Breast epithelium (tissue), 4 donors: ENCODE measurements around the gene PHKG2. TPM values are rescaled to one million over a fixed set of nuclear protein-coding genes. Genes with fewer than 3 reads are reported as not detected.

ENCODE experiments used
- DNase-seq, 2 donors: peaks; one replicate each; pipeline ENCODE4 v3.0.0-alpha.2; 2019; ENCODE audit warnings: low spot score in 2 of 2
- H3K27ac ChIP-seq, 2 donors: fragments of 200-600 bp; sonication (generic) in 1 of 2; one replicate each; pipeline ENCODE4 v1.5.1; 2016 to 2019; ENCODE audit warnings: mild to moderate bottlenecking in 1 of 2
- H3K27me3 ChIP-seq, 2 donors: fragments of 200-600 bp; sonication (generic) in 1 of 2; one replicate each; pipeline versions ENCODE4 v1.5.1 to v1.6.0; 2017 to 2019; ENCODE audit warnings: control low read depth in 1 of 2, mild to moderate bottlenecking in 1 of 2
- H3K36me3 ChIP-seq: fragments of 200-600 bp; one replicate; pipeline ENCODE4 v1.5.1; 2019
- H3K4me1 ChIP-seq, 2 donors: fragments of 200-600 bp; sonication (generic); one replicate each; pipeline ENCODE4 v1.5.1; 2016 to 2019; ENCODE audit warnings: control low read depth in 1 of 2
- H3K4me3 ChIP-seq, 3 donors: fragments of 200-600 bp; sonication (generic); 1 replicate in 2 of 3; 2 replicates in 1 of 3; pipeline ENCODE4 v1.5.1; 2016 to 2019; ENCODE audit warnings: mild to moderate bottlenecking in 3 of 3, moderate library complexity in 2 of 3
- H3K9me3 ChIP-seq, 2 donors: fragments of 200-600 bp; sonication (generic) in 1 of 2; one replicate each; pipeline ENCODE4 v1.5.1; 2016 to 2019; ENCODE audit warnings: control low read depth in 1 of 2
- POLR2A ChIP-seq: fragments of 450-650 bp; IDR thresholded peaks from one replicate; pipeline ENCODE4 v1.6.1; 2016; ENCODE audit warnings: antibody characterized with exemption, mild to moderate bottlenecking, moderate library complexity
- POLR2AphosphoS5 ChIP-seq, 3 donors: sonication (generic); formaldehyde crosslinking; IDR thresholded peaks; one replicate each; pipeline ENCODE4 v1.6.1; 2017; ENCODE audit warnings: antibody characterized with exemption in 3 of 3
- intact Hi-C: fragments of 100-400 bp; cut with DNase I; formaldehyde crosslinking; loops from one replicate; pipeline ENCODE4 v1.15.1; 2023; ENCODE audit warnings: low total_unique reads
- total RNA-seq, 3 donors: library from RNA; depleted of rRNA; stranded (reverse); fragments of >200 nt; gene quantifications; one replicate each; pipeline ENCODE4 v1.1.0, GENCODE V29; 2016
- TF ChIP-seq, protein P1 (sequence below), 3 donors: fragments of 450-650 bp; IDR thresholded peaks; one replicate each; pipeline ENCODE4 v1.5.1; 2016 to 2017; ENCODE audit warnings: antibody characterized with exemption in 3 of 3, mild to moderate bottlenecking in 3 of 3, moderate library complexity in 3 of 3

PHKG2 gene
- total RNA-seq, 3 donors from 2014 or later = 28.5 to 38.8 (median 35.7) TPM

DNA sequence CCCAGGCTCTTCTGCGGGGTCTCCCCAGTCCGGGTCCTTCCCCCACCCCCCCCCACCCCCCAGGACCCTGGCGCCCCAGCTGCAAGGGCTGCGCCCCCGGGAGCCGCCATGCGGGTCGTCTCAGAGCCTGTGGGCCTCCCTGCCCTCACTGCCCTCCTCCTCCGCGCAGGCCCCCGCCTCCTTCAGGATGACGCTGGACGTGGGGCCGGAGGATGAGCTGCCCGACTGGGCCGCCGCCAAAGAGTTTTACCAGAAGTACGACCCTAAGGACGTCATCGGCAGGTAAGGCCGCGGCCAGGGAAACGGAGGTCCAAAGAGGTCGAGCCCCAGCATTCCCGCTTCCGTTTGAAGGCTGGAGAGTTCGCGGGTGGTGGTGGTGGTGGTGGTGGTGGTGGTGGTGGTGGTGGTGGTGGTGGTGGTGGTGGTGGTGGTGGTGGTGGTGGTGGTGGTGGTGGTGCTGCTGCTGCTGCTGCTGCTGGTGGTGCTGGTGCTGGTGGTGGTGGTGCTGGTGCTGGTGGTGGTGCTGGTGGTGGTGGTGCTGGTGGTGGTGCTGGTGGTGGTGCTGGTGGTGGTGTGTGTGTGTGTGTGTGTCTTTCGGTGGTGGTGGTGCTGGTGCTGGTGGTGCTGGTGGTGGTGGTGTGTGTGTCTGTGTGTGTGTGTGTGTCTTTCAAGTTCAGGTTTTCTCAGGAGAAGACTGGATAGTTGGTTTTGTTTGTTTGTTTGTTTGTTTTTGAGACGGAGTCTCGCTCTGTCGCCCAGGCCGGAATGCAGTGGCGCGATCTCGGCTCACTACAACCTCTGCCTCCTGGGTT lies 615 bp downstream of the PHKG2 start:
- intact Hi-C loops = no loop called here
- no peak for DNase-seq
- Histone ChIP-seq H3K36me3 (no peaks in the 10 kb centered on the region), H3K27ac (peak overlapping the region; percentile 81 to 88), H3K27me3 (no peaks in the 10 kb centered on the region), H3K4me3 (peak overlapping the region; percentile 87 to 94 (median 89)), H3K4me1 (peaks cover 0 to 5% of the 10 kb centered on the region in 2 donors), H3K9me3 (no peaks in the 10 kb centered on the region)
- TF ChIP-seq, protein P1, sequence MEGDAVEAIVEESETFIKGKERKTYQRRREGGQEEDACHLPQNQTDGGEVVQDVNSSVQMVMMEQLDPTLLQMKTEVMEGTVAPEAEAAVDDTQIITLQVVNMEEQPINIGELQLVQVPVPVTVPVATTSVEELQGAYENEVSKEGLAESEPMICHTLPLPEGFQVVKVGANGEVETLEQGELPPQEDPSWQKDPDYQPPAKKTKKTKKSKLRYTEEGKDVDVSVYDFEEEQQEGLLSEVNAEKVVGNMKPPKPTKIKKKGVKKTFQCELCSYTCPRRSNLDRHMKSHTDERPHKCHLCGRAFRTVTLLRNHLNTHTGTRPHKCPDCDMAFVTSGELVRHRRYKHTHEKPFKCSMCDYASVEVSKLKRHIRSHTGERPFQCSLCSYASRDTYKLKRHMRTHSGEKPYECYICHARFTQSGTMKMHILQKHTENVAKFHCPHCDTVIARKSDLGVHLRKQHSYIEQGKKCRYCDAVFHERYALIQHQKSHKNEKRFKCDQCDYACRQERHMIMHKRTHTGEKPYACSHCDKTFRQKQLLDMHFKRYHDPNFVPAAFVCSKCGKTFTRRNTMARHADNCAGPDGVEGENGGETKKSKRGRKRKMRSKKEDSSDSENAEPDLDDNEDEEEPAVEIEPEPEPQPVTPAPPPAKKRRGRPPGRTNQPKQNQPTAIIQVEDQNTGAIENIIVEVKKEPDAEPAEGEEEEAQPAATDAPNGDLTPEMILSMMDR (IDR thresholded peaks at IDR 0.05) = no peak

DNA sequence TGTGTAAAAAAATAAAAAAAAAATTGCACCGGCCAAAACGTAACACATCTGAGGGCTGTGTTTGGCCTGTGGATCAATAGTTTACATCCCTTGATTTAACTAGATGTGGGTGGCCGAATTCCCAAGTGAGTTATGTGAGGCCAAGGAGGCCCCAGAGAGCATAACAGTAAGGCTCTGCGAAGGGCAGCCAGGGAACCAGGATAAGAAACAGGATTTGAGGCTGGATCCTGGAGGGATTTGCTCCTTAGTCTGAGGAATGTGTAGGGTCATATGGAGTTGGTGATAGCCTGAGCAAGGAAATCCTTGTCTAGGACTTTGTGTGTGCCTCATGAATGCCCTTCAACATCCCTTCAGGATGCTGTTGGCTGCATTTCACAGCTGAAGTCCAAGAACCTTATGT lies 2.0 kb downstream of the PHKG2 start:
- DNase-seq = no peak
- Histone ChIP-seq H3K27ac (no peak overlapping the region), H3K36me3 (no peaks in the 10 kb centered on the region), H3K4me1 (peaks cover 0 to 5% of the 10 kb centered on the region in 2 donors), H3K9me3 (no peaks in the 10 kb centered on the region), H3K27me3 (no peaks in the 10 kb centered on the region), H3K4me3 (no peak overlapping the region)
- intact Hi-C loops = no loop called here
- no peak for TF ChIP-seq POLR2A
- TF ChIP-seq, protein P1 (IDR thresholded peaks at IDR 0.05) = no peak
- TF ChIP-seq POLR2AphosphoS5 (IDR thresholded peaks at IDR 0.05) = no peak

DNA sequence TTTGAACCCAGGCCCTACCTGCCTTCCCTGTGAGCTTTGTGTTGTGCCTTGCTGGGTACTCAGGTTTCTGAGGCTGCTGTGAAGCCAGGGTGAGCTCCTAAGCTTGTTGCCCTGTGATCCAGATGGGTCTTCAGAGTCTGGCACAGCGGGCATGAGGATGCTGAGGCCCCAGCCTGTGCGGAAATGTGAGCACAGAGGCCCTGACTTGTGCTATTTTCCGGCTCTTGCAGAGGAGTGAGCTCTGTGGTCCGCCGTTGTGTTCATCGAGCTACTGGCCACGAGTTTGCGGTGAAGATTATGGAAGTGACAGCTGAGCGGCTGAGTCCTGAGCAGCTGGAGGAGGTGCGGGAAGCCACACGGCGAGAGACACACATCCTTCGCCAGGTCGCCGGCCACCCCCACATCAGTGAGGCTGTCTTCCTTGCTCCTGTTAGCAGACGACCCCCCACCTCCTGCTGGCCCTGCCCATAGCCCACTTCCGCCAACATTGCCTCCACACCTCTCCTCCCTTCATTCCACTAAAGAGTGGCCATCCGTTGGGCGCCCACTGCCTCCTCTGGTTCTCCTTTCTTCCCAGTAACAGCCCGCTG lies 2.7 kb downstream of the PHKG2 start:
- Histone ChIP-seq H3K9me3 (no peaks in the 10 kb centered on the region), H3K27me3 (no peaks in the 10 kb centered on the region), H3K27ac (no peak overlapping the region), H3K4me1 (peaks cover 0 to 5% of the 10 kb centered on the region in 2 donors), H3K36me3 (peaks cover 2% of the 10 kb centered on the region), H3K4me3 (no peak overlapping the region)
- no peak for DNase-seq
- TF ChIP-seq, protein P1 (IDR thresholded peaks at IDR 0.05) = no peak
- TF ChIP-seq POLR2AphosphoS5 (IDR thresholded peaks at IDR 0.05) (no peak), POLR2A (no peak)
- intact Hi-C loops = no loop called here

DNA sequence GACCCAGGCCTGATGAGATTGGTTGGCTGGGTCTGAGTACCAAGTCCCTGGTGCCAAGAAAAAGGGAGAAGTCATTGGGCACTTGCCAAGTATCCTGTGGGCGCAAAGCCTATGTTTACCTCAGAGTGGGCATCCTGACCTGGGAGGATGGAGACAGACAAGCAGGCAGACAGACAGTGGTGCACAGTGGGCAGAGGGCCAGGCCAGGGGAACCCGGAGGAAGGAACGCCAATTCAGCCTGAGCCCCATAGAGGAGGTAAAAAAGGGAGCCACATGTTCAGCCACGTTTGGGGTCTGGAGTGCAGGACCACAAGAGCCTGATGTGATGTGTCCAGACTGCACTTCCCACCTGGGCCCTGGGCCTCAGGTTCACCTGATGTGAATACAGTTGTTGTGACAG lies 5.4 kb downstream of the PHKG2 start:
- Histone ChIP-seq H3K36me3 (peaks cover 12% of the 10 kb centered on the region), H3K27me3 (no peaks in the 10 kb centered on the region), H3K27ac (peak overlapping the region in 1 of 2 donors; percentile 12), H3K4me3 (no peak overlapping the region), H3K9me3 (no peaks in the 10 kb centered on the region), H3K4me1 (no peaks in the 10 kb centered on the region)
- no peak for DNase-seq
- no peak for TF ChIP-seq POLR2AphosphoS5 (IDR thresholded peaks at IDR 0.05)
- TF ChIP-seq, protein P1 (IDR thresholded peaks at IDR 0.05) = no peak
- intact Hi-C loops = no loop called here
